GM12878 (cell line): Measurements from ENCODE around the gene OTOG. TPM values are rescaled to one million over a fixed set of nuclear protein-coding genes. Genes with fewer than 3 reads are reported as not detected.

Experiments
- ATAC-seq: fragments of 200-7000 bp; cut with Tn5 transposase; 3 replicates; pipeline ENCODE4 v1.9.1; 2020; ENCODE audit warnings: mild to moderate bottlenecking, moderate library complexity
- BruUV-seq: library from RNA; stranded (reverse); fragments of 400-500 nt; replicated peaks from 2 replicates; lab custom pipeline; 2021; lab: Mats Ljungman, UMichigan
- CTCF ChIA-PET: fragments of 300-600 bp; sonication (Branson Sonifier 250); formaldehyde crosslinking; extraction: SDS; loops from one replicate; lab custom pipeline; 2021; ENCODE audit warnings: inconsistent platforms; lab: Yijun Ruan, JAX
- POLR2A ChIA-PET: fragments of 350-600 bp; formaldehyde crosslinking; extraction: SDS; loops from one replicate; lab custom pipeline; 2021; ENCODE audit warnings: inconsistent platforms; lab: Charles Lee
- RAD21 ChIA-PET: fragments of 300-600 bp; sonication (Branson Sonifier 250); formaldehyde crosslinking; loops from one replicate; lab custom pipeline; 2023; ENCODE audit warnings: antibody characterized with exemption; ENCODE audit not compliant: unreplicated experiment; lab: Charles Lee
- SMC1A ChIA-PET: fragments of 300-600 bp; sonication (Branson Sonifier 250); formaldehyde crosslinking; loops from one replicate; lab custom pipeline; 2023; ENCODE audit not compliant: unreplicated experiment, uncharacterized antibody; lab: Charles Lee
- DNase-seq: peaks from one replicate; pipeline ENCODE4 v3.0.0-alpha.2; 2011; ENCODE audit warnings: low read depth, low spot score
- FAIRE-seq: peaks from 3 replicates; lab custom pipeline; 2011; peaks lifted over from hg19 to GRCh38; lab: Jason Lieb, UNC
- H2AFZ ChIP-seq: 2 replicates; pipeline ENCODE4 v1.6.0; 2011; ENCODE audit warnings: low read depth, low read length, control low read depth; ENCODE audit not compliant: control insufficient read depth
- H3K27ac ChIP-seq: 2 replicates; pipeline ENCODE4 v1.5.1; 2011; ENCODE audit warnings: control low read depth; ENCODE audit not compliant: control insufficient read depth, insufficient read depth
- H3K27me3 ChIP-seq, 2 experiments: replicated peaks in 1 of 2; 2 replicates each; pipeline versions ENCODE4 v1.6.0 to v1.6.1; 2011; ENCODE audit warnings: low read length in 1 of 2; ENCODE audit not compliant: control insufficient read depth in 2 of 2, insufficient read depth in 2 of 2
- H3K36me3 ChIP-seq, 2 experiments: 2 replicates each; pipeline ENCODE4 v1.5.1; 2011; ENCODE audit warnings: low read length in 1 of 2; ENCODE audit not compliant: control insufficient read depth in 2 of 2, insufficient read depth in 2 of 2
- H3K4me1 ChIP-seq: 2 replicates; pipeline ENCODE4 v1.6.1; 2011; ENCODE audit warnings: mild to moderate bottlenecking, low read length, moderate library complexity, mixed read lengths; ENCODE audit not compliant: control insufficient read depth, insufficient read depth
- H3K4me2 ChIP-seq: 2 replicates; pipeline ENCODE4 v1.6.0; 2011; ENCODE audit warnings: control low read depth; ENCODE audit not compliant: control insufficient read depth, insufficient read depth
- H3K4me3 ChIP-seq: fragments of 200-600 bp; sonication (generic); 2 replicates; pipeline ENCODE4 v1.5.1; 2016
- H3K79me2 ChIP-seq: 2 replicates; pipeline ENCODE4 v1.6.0; 2011; ENCODE audit warnings: low read length; ENCODE audit not compliant: control insufficient read depth, insufficient read depth
- H3K9ac ChIP-seq: 2 replicates; pipeline ENCODE4 v1.8.0; 2011; ENCODE audit warnings: low read length, control low read depth, mixed read lengths; ENCODE audit not compliant: control insufficient read depth, insufficient read depth
- H3K9me3 ChIP-seq: replicated peaks from 3 replicates; pipeline ENCODE4 v1.5.1; 2011; ENCODE audit warnings: mild to moderate bottlenecking, low read length; ENCODE audit not compliant: control insufficient read depth, insufficient read depth
- H4K20me1 ChIP-seq: 2 replicates; pipeline ENCODE4 v1.6.0; 2011; ENCODE audit not compliant: control insufficient read depth, insufficient read depth
- ASH2L ChIP-seq: fragments of 300-600, 200-600 bp; sonication (generic); IDR thresholded peaks from 2 replicates; pipeline ENCODE4 v1.6.1; 2017; ENCODE audit warnings: low read depth, mild to moderate bottlenecking, borderline replicate concordance
- ATF2 ChIP-seq: IDR thresholded peaks from 2 replicates; pipeline ENCODE4 v1.6.1; 2012; ENCODE audit warnings: low read length, inconsistent platforms
- CEBPZ ChIP-seq: fragments of 150-350 bp; IDR thresholded peaks from 2 replicates; pipeline ENCODE4 v1.6.1; 2016; ENCODE audit warnings: low read depth, low read length
- EGR1 ChIP-seq, 2 experiments: IDR thresholded peaks; 1 replicate in 1 of 2; 2 replicates in 1 of 2; pipeline ENCODE4 v1.6.1; 2011 to 2012; ENCODE audit warnings: low read depth in 2 of 2, low read length in 2 of 2, borderline replicate concordance in 1 of 2, mild to moderate bottlenecking in 1 of 2, moderate library complexity in 1 of 2
- EP300 ChIP-seq, 2 experiments: fragments of 150-350 bp in 1 of 2; IDR thresholded peaks; 2 replicates each; pipeline ENCODE4 v1.6.1; 2011 to 2012; ENCODE audit warnings: low read depth in 2 of 2, low read length in 2 of 2, borderline replicate concordance in 1 of 2, improper control_type of control experiment in 1 of 2, inconsistent platforms in 1 of 2; ENCODE audit not compliant: control insufficient read depth in 1 of 2
- IKZF2 ChIP-seq, 2 experiments: fragments of 450-650 bp; IDR thresholded peaks; 2 replicates each; pipeline ENCODE4 v1.6.1; 2017; ENCODE audit warnings: mild to moderate bottlenecking in 2 of 2, moderate library complexity in 2 of 2
- IRF4 ChIP-seq: IDR thresholded peaks from 2 replicates; pipeline ENCODE4 v1.6.1; 2011; ENCODE audit warnings: low read depth, low read length
- MTA2 ChIP-seq: fragments of 450-650 bp; IDR thresholded peaks from 2 replicates; pipeline ENCODE4 v1.6.1; 2016; ENCODE audit warnings: low read depth, mild to moderate bottlenecking, moderate library complexity
- NRF1 ChIP-seq: conservative IDR thresholded peaks from 2 replicates; pipeline ENCODE4 v1.6.1; 2011; ENCODE audit warnings: mild to moderate bottlenecking, low read depth, low read length, improper control_type of control experiment
- SMAD5 ChIP-seq: IDR thresholded peaks from 2 replicates; pipeline ENCODE4 v1.6.1; 2016; ENCODE audit warnings: antibody characterized with exemption, low read depth
- ZBTB33 ChIP-seq: fragments of 450-650 bp; IDR thresholded peaks from 2 replicates; pipeline ENCODE4 v1.6.1; 2017; ENCODE audit warnings: mild to moderate bottlenecking
- ZBTB4 ChIP-seq: fragments of 450-650 bp; formaldehyde crosslinking; IDR thresholded peaks from 2 replicates; pipeline ENCODE4 v1.4.0; 2022; ENCODE audit warnings: mild to moderate bottlenecking, moderate library complexity
- in situ Hi-C: fragments of 300-500 bp; cut with MboI; formaldehyde crosslinking; loops from 9 replicates; pipeline ENCODE4 v1.14.3; 2018; ENCODE audit warnings: mixed read lengths
- intact Hi-C: fragments of 100-400 bp; cut with micrococcal nuclease; formaldehyde crosslinking; loops from one replicate; pipeline ENCODE4 v1.14.2; 2022; ENCODE audit not compliant: unreplicated experiment
- polyA plus RNA-seq, 11 experiments: library from polyadenylated mRNA; depleted of rRNA in 4 of 11; unstranded in 6 of 11; stranded (reverse) in 5 of 11; fragments of >200 nt; fragmentation: Nextera tagmentation in 4 of 11; fragmentation: Illumina TruSeq in 1 of 11; extraction: Ambion mirVana in 4 of 11; extraction: Trizol in 1 of 11; gene quantifications; 1 replicate in 1 of 11; 2 replicates in 10 of 11; pipeline versions ENCODE4 v1.2.1 to v1.2.3, GENCODE V29; 2011 to 2016; ENCODE audit warnings: inconsistent platforms in 2 of 11, missing spikeins in 2 of 11, low read depth in 1 of 11
- total RNA-seq, 4 experiments: library from RNA; depleted of rRNA in 3 of 4; stranded (reverse); fragments of >200 nt in 3 of 4; fragmentation: Illumina TruSeq in 1 of 4; extraction: Trizol in 1 of 4; gene quantifications; 2 replicates each; pipeline versions ENCODE4 v1.2.1 to v1.2.3, GENCODE V29; 2013 to 2021

Gene OTOG
- total and polyA plus RNA-seq, 10 of the 15 experiments (the other 5 are each of a cell fraction or from before 2014, with no cell fraction given) = not detected

GRCh38 chr11:17563231-17563646 is 16.2 kb downstream of the OTOG start:
- in situ Hi-C loops = no loop called here
- peaks cover 0 to 1% of the 10 kb centered on the region in 2 experiments; a peak in 1 of 4 replicates for H3K27me3 ChIP-seq
- ChIA-PET CTCF (interaction anchor here (1.4 kb wide), 1 partner anchor 35 kb away, joined by 4 read pairs; no protein-coding TSS in a partner anchor), RAD21 (no interaction called here), SMC1A (interaction anchor here (0.6 kb wide), 1 partner anchor 1847 kb away, joined by 4 read pairs; no protein-coding TSS in a partner anchor), POLR2A (interaction anchor here (0.7 kb wide), 1 partner anchor 618 kb away, joined by 3 read pairs; no protein-coding TSS in a partner anchor)
- no peak for DNase-seq
- intact Hi-C loops = no loop called here
- no TSS peak for BruUV-seq
- H3K4me2 ChIP-seq = no peak overlapping the region
- no peak overlapping the region for H3K4me3 ChIP-seq
- H4K20me1 ChIP-seq = no peaks in the 10 kb centered on the region
- no peak overlapping the region for H2AFZ ChIP-seq
- no peak overlapping the region for H3K9ac ChIP-seq
- H3K79me2 ChIP-seq = no peaks in the 10 kb centered on the region
- H3K36me3 ChIP-seq = no peaks in the 10 kb centered on the region
- ATAC-seq = no peak
- H3K4me1 ChIP-seq = no peaks in the 10 kb centered on the region
- H3K9me3 ChIP-seq = no peaks in the 10 kb centered on the region
- H3K27ac ChIP-seq = no peak overlapping the region
- FAIRE-seq = no peak
- TF ChIP-seq ZBTB4 (CRISPR knock-in tag) (no peak), EGR1 (IDR thresholded peaks at IDR 0.05; ENCODE audit: borderline replicate concordance in 1 of 2, low read depth in 2 of 2, low read length in 2 of 2) (no peak), NRF1 (no peak), CEBPZ (no peak), EP300 (IDR thresholded peaks at IDR 0.05; ENCODE audit: borderline replicate concordance in 1 of 2, control insufficient read depth in 1 of 2, low read depth in 2 of 2, low read length in 2 of 2) (no peak), MTA2 (no peak), ASH2L (no peak), ATF2 (no peak), IKZF2 (IDR thresholded peaks at IDR 0.05) (no peak), ZBTB33 (no peak), SMAD5 (no peak), IRF4 (no peak)
